Spleen (tissue), 11 donors: Measurements from ENCODE around the gene XYLT1. TPM values are rescaled to one million over a fixed set of nuclear protein-coding genes. Genes with fewer than 3 reads are reported as not detected.

Source experiments
- DNase-seq: peaks from one replicate; pipeline ENCODE4 v3.0.0-alpha.2; 2020
- H3K27ac ChIP-seq, 8 donors: fragments of 200-600 bp; sonication (generic) in 7 of 8; 1 replicate in 4 of 8; 2 replicates in 4 of 8; pipeline versions ENCODE4 v1.5.0 to v1.8.0; 2016 to 2021; ENCODE audit warnings: inconsistent platforms in 4 of 8, mild to moderate bottlenecking in 4 of 8, moderate library complexity in 1 of 8
- H3K27me3 ChIP-seq, 7 donors: fragments of 200-600 bp; sonication (generic) in 6 of 7; replicated peaks in 1 of 7; 1 replicate in 4 of 7; 2 replicates in 3 of 7; pipeline versions ENCODE4 v1.5.0 to v1.8.0; 2016 to 2021; ENCODE audit warnings: inconsistent platforms in 3 of 7, mild to moderate bottlenecking in 1 of 7
- H3K36me3 ChIP-seq, 6 donors: fragments of 200-600 bp; sonication (generic) in 5 of 6; 1 replicate in 4 of 6; 2 replicates in 2 of 6; pipeline versions ENCODE4 v1.5.0 to v1.8.0; 2016 to 2021; ENCODE audit warnings: inconsistent platforms in 2 of 6
- H3K4me1 ChIP-seq, 6 donors: fragments of 200-600 bp; sonication (generic) in 5 of 6; 1 replicate in 3 of 6; 2 replicates in 3 of 6; pipeline versions ENCODE4 v1.5.0 to v1.8.0; 2016 to 2021; ENCODE audit warnings: inconsistent platforms in 3 of 6
- H3K4me3 ChIP-seq, 8 donors: fragments of 200-600 bp; sonication (generic) in 7 of 8; 1 replicate in 4 of 8; 2 replicates in 4 of 8; pipeline versions ENCODE4 v1.5.0 to v1.8.0; 2016 to 2021; ENCODE audit warnings: inconsistent platforms in 4 of 8, mild to moderate bottlenecking in 4 of 8, moderate library complexity in 2 of 8
- H3K9me3 ChIP-seq, 8 donors: fragments of 200-600 bp; sonication (generic) in 7 of 8; 1 replicate in 4 of 8; 2 replicates in 4 of 8; pipeline versions ENCODE4 v1.5.0 to v1.8.0; 2016 to 2021; ENCODE audit warnings: inconsistent platforms in 4 of 8
- CTCF ChIP-seq, 11 experiments: fragments of 200-600 bp in 7 of 11; fragments of 450-650 bp in 4 of 11; sonication (generic) in 4 of 11; IDR thresholded peaks in 8 of 11; conservative IDR thresholded peaks in 3 of 11; 1 replicate in 7 of 11; 2 replicates in 4 of 11; pipeline versions ENCODE4 v1.4.0 to v1.8.0; 2016 to 2021; ENCODE audit warnings: antibody characterized with exemption in 11 of 11, inconsistent platforms in 4 of 11, mild to moderate bottlenecking in 1 of 11
- POLR2A ChIP-seq, 3 donors: fragments of 450-650 bp; IDR thresholded peaks; one replicate each; pipeline ENCODE4 v1.5.1; 2017; ENCODE audit warnings: antibody characterized with exemption in 3 of 3, mild to moderate bottlenecking in 1 of 3
- POLR2AphosphoS5 ChIP-seq, 3 donors: sonication (generic); formaldehyde crosslinking; IDR thresholded peaks; one replicate each; pipeline ENCODE4 v1.5.1; 2017; ENCODE audit warnings: antibody characterized with exemption in 3 of 3
- WGBS, 5 donors: extraction: QIAGEN DNeasy Blood & Tissue Kit in 3 of 5; methylation state at CpG; one replicate each; pipeline versions ENCODE4 v1.1.5 to v1.1.7; 2013 to 2018; 5-methylcytosine and 5-hydroxymethylcytosine counted together
- intact Hi-C: fragments of 100-400 bp; cut with DNase I; formaldehyde crosslinking; loops from one replicate; pipeline ENCODE4 v1.15.0; 2023; ENCODE audit warnings: low total_unique reads
- polyA plus RNA-seq, 3 donors: library from polyadenylated mRNA; stranded (reverse); fragments of 200-250 nt; gene quantifications; one replicate each; pipeline ENCODE4 v1.2.1, GENCODE V29; 2013
- total RNA-seq, 7 donors: library from RNA; depleted of rRNA in 3 of 7; stranded (reverse); fragments of >200 nt in 3 of 7; fragmentation: NEBNext Ultra II Directional in 4 of 7; extraction: Animal tissue kit (Norgen Biotek cat#: 25700) in 4 of 7; gene quantifications; one replicate each; pipeline versions ENCODE4 v1.1.0 to v1.2.1, GENCODE V29; 2016 to 2021
- donor health status: healthy with polysubstance abuse.
- donor health status: DM: no; HTN: no; CAD: no; lungs with moderate emphysema.
- donor health status: DM: no; HTN: no; CAD: no.
- donor health status: Bipolar disorder and iron deficiency.
- donor health status: healthy.
- donor health status: DM: no; HTN: no; CAD: no.
- donor health status: DM: yes; HTN: yes; CAD: no.

The XYLT1 gene
- total and polyA plus RNA-seq, 10 donors, result 2.1 to 40.7 (median 23.5) TPM

- Histone ChIP-seq H3K36me3 (peaks cover 0 to 4% (median 0%) of the 10 kb centered on the region in 6 donors), H3K27me3 (no peaks in the 10 kb centered on the region), H3K27ac (peak overlapping the region in 6 of 8 donors; percentile 8 to 68 (median 38)), H3K4me3 (no peak overlapping the region), H3K4me1 (peaks cover 7 to 100% (median 66%) of the 10 kb centered on the region in 6 donors), H3K9me3 (no peaks in the 10 kb centered on the region)
- 43 to 52% (median 44%) methylated on average over 12 of the region's 12 CpGs for WGBS, 5 donors
- intact Hi-C loops, result no loop called here
- no peak for TF ChIP-seq CTCF (IDR thresholded peaks at IDR 0.05 in 8 of 11, conservative IDR thresholded peaks at IDR 0.05 in 3 of 11)
- peak; percentile 69 for DNase-seq
Observed at GRCh38 chr16:17346621-17347569, 123.9 kb downstream of the XYLT1 start.

GRCh38 chr16:17345043-17345442, 125.7 kb downstream of the XYLT1 start:
- intact Hi-C loops, result no loop called here
- peaks cover 23 to 100% (median 76%) of the 10 kb centered on the region in 6 donors for H3K4me1 ChIP-seq
- TF ChIP-seq CTCF (IDR thresholded peaks at IDR 0.05 in 8 of 11, conservative IDR thresholded peaks at IDR 0.05 in 3 of 11), result no peak
- peak in 1 of 3 donors; percentile 35 for TF ChIP-seq POLR2AphosphoS5 (IDR thresholded peaks at IDR 0.05)
- DNase-seq, result no peak
- no peaks in the 10 kb centered on the region for H3K27me3 ChIP-seq
- H3K4me3 ChIP-seq, result no peak overlapping the region
- H3K27ac ChIP-seq, result peak overlapping the region in 3 of 8 donors; percentile 19 to 67 (median 40)
- no peaks in the 10 kb centered on the region for H3K9me3 ChIP-seq
- WGBS, 5 donors, result 11 to 31% (median 23%) methylated on average over 5 of the region's 5 CpGs
- H3K36me3 ChIP-seq, result no peaks in the 10 kb centered on the region

- DNase-seq, result no peak
- WGBS, 5 donors, result 29 to 45% (median 35%) methylated on average over 8 of the region's 8 CpGs
- intact Hi-C loops, result no loop called here
Observed at GRCh38 chr16:17343728-17344127, 127.0 kb downstream of the XYLT1 start.

GRCh38 chr16:17343028-17343427, 127.7 kb downstream of the XYLT1 start:
- DNase-seq, result peak; percentile 77
- no peaks in the 10 kb centered on the region for H3K36me3 ChIP-seq
- H3K27ac ChIP-seq, result peak overlapping the region in 6 of 8 donors; percentile 22 to 67 (median 45)
- intact Hi-C loops, result no loop called here
- H3K4me3 ChIP-seq, result peak overlapping the region in 1 of 8 donors; percentile 37
- no peaks in the 10 kb centered on the region for H3K27me3 ChIP-seq
- WGBS, 5 donors, result 35 to 40% (median 37%) methylated on average over 9 to 10 of the region's 10 CpGs
- H3K9me3 ChIP-seq, result no peaks in the 10 kb centered on the region
- H3K4me1 ChIP-seq, result peaks cover 23 to 86% (median 72%) of the 10 kb centered on the region in 6 donors
- no peak for TF ChIP-seq CTCF (IDR thresholded peaks at IDR 0.05 in 8 of 11, conservative IDR thresholded peaks at IDR 0.05 in 3 of 11)
- peak in 2 of 3 donors; percentile 11 to 67 for TF ChIP-seq POLR2AphosphoS5 (IDR thresholded peaks at IDR 0.05)

More at GRCh38 chr16:17343728-17344127, 127.0 kb downstream of the XYLT1 start:
- Histone ChIP-seq H3K4me1 (peaks cover 23 to 93% (median 75%) of the 10 kb centered on the region in 6 donors), H3K36me3 (no peaks in the 10 kb centered on the region), H3K27me3 (no peaks in the 10 kb centered on the region), H3K9me3 (no peaks in the 10 kb centered on the region), H3K4me3 (peak overlapping the region in 1 of 8 donors; percentile 37), H3K27ac (peak overlapping the region in 5 of 8 donors; percentile 22 to 67 (median 57))
- TF ChIP-seq POLR2A (IDR thresholded peaks at IDR 0.05), result no peak
- peak in 1 of 3 donors; percentile 45 for TF ChIP-seq POLR2AphosphoS5 (IDR thresholded peaks at IDR 0.05)
